ENCODE data around the gene PSG5.
"Not testable (repeated sequence)": the region's sequence is repeated elsewhere in the genome, so short reads cannot be mapped to it uniquely, and the experiment has no call there.

GRCh38 chr19:43201891-43202290, 15.6 kb upstream of the PSG5 start:
- TF ChIP-seq CTCF (IDR thresholded peaks at IDR 0.05 in 8 of 11, conservative IDR thresholded peaks at IDR 0.05 in 3 of 11); POLR2A (IDR thresholded peaks at IDR 0.05): not testable (repeated sequence)

Measured in spleen (tissue), 7 donors.